GM10248 (cell line): ENCODE results near the gene TMIGD2.

Source experiments
- CTCF ChIA-PET: fragments of 300-600 bp; sonication (Branson Sonifier 250); formaldehyde crosslinking; extraction: SDS; loops from one replicate; lab custom pipeline; 2021; ENCODE audit warnings: antibody characterized with exemption; lab: Yijun Ruan, JAX
- POLR2A ChIA-PET: fragments of 350-650 bp; sonication (Branson Sonifier 250); formaldehyde crosslinking; extraction: SDS; loops from one replicate; lab custom pipeline; 2020; ENCODE audit warnings: antibody characterized with exemption; lab: Yijun Ruan, JAX
- DNase-seq: peaks from one replicate; pipeline ENCODE4 v3.0.0; 2012; ENCODE audit errors: extremely low spot score
- CTCF ChIP-seq: IDR thresholded peaks from 2 replicates; pipeline ENCODE4 v1.5.1; 2012; ENCODE audit warnings: mild to moderate bottlenecking, low read depth; ENCODE audit errors: extremely low read depth, missing control alignments, control extremely low read depth

Gene TMIGD2

GRCh38 chr19:4298810-4299550 is 3.2 kb downstream of the TMIGD2 start:
- ChIA-PET POLR2A (interaction anchor here (0.6 kb wide), 2 partner anchors 48 to 67 kb away, joined by 6 to 7 read pairs; no protein-coding TSS in a partner anchor), CTCF (interaction anchor here (2.5 kb wide), 1 partner anchor 32 kb away, joined by 10 read pairs; no protein-coding TSS in a partner anchor)
- DNase-seq = no peak
- no peak for TF ChIP-seq CTCF

- DNase-seq = no peak
- no peak for TF ChIP-seq CTCF
- POLR2A ChIA-PET = no interaction called here
- CTCF ChIA-PET = interaction anchor here (2.5 kb wide), 1 partner anchor 31 kb away, joined by 10 read pairs; no protein-coding TSS in a partner anchor
These were observed 4.0 kb downstream of the TMIGD2 start for GRCh38 chr19:4297901-4298809.

DNA sequence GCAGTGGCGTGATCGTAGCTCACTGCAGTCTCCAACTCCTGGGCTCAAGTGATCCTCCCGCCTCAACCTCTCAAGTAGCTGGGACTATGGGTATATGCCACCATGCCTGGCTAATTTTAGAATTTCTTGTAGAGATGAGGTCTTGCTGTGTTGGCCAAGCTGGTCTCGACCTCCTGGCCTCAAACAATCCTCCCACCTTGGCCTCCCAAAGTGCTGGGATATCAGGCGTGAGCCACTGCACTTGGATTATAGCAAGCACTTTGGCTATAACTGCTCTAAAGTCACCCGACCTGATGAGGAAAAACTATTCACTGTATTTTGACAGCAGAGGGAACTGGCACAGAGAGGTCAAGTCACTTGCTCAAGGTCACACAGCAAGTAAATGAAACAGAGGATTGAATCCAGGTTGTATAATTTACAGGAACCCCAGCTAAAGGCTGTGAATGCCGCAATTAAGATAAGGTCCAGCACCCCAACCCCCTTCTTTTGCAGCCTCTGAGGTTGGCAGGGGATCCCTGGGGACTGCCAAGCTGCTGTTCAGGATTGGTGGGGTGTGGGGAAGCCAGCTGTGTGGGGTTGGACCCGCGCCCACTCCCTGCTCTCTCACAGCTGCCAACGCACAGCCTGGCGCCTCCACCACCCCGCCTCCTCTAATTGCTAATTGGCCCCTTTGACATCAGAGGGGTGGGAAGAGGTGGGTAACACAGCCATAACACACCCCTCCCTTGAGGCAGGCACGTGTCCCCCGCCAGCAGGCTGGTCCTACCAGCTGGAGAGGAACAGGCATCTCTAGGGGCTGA is 6.0 kb downstream of the TMIGD2 start:
- POLR2A ChIA-PET = no interaction called here
- no peak for TF ChIP-seq CTCF
- CTCF ChIA-PET = interaction anchor here (1.0 to 2.5 kb wide), 3 partner anchors 17 to 57 kb away, joined by 3 to 10 read pairs (median 3); no protein-coding TSS in a partner anchor
- DNase-seq = no peak

DNA sequence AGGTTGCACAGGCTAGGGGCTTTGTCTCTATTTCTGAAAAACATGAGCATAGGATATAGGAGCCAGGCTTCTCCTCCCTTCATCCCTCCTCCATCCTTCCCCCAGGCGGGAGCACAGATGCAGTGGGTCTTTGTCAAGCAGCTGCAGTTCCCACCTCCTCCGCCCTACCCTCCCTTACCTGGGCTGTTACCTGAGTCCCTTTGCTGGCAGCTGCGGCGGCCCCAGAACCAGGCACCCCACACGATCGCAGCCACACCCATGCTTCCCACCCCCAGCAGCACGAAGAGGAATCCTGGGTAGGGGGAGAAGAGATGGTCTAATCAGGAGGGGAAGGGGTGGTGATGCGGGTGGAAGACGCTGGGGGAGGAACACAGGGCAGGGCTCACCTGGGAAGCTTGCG is 7.8 kb downstream of the TMIGD2 start:
- no peak for TF ChIP-seq CTCF
- no peak for DNase-seq
- ChIA-PET CTCF (no interaction called here), POLR2A (interaction anchor here (0.7 kb wide), 1 partner anchor 453 kb away, joined by 3 read pairs; no protein-coding TSS in a partner anchor)

DNA sequence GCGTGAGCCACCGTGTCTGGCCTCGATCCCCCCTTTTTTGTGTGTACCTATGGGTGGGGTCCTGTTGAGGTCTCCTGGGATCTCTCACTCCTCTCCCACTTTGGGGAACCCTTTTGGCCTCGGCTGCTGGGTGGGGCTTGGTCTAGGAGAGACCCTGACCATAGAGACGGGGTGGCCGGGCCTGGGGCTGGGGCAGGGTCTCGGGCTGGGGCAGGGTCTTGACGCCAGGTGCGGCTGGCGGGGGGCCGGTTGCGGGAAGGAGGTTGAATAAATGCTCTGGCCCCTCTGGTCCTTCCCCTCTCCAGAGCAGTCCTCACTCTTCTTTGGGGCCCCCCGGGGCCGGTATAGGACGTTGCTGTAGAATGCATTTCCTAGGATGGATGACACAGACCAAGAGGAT is 9.7 kb downstream of the TMIGD2 start:
- CTCF ChIA-PET = no interaction called here
- no peak for DNase-seq
- POLR2A ChIA-PET = no interaction called here
- TF ChIP-seq CTCF = no peak
